ENCODE measurements around the gene ATP9B.

DNA sequence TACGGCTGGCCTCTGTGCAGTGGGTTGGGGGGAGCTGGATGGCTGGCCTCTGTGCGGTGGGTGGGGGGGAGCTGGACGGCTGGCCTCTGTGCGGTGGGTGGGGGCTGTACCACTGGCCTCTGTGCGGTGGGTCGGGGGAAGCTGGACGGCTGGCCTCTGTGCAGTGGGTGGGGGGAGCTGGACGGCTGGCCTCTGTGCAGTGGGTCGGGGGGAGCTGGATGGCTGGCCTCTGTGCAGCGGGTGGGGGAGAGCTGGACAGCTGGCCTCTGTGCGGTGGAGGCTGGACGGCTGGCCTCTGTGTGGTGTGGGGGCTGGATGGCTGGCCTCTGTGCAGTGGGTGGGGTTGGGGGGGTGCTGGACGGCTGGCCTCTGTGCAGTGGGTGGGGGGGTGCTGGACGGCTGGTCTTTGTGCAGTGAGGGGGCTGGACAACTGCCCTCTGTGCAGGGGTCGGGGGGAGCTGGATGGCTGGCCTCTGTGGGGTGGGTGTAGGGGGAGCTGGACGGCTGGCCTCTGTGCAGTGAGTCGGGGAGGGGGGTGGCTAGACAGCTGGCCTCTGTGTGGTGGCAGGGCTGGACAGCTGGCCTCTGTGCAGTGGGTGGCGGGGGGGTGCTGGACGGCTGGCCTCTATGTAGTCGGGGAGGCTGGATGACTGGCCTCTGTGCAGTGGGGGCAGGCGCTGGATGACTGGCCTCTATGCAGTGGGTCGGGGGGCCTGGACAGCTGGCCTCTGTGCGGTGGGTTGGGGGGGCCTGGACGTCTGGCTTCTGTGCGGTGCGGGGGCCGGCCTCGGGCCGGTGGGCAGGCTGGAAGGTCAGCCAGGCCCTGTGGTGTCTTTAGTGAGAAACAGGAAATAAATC lies 358.4 kb downstream of the ATP9B start:
- TF ChIP-seq, protein P1, sequence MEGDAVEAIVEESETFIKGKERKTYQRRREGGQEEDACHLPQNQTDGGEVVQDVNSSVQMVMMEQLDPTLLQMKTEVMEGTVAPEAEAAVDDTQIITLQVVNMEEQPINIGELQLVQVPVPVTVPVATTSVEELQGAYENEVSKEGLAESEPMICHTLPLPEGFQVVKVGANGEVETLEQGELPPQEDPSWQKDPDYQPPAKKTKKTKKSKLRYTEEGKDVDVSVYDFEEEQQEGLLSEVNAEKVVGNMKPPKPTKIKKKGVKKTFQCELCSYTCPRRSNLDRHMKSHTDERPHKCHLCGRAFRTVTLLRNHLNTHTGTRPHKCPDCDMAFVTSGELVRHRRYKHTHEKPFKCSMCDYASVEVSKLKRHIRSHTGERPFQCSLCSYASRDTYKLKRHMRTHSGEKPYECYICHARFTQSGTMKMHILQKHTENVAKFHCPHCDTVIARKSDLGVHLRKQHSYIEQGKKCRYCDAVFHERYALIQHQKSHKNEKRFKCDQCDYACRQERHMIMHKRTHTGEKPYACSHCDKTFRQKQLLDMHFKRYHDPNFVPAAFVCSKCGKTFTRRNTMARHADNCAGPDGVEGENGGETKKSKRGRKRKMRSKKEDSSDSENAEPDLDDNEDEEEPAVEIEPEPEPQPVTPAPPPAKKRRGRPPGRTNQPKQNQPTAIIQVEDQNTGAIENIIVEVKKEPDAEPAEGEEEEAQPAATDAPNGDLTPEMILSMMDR (IDR thresholded peaks at IDR 0.05), result no peak
- no peak for TF ChIP-seq ZFX (IDR thresholded peaks at IDR 0.05; ENCODE audit: borderline replicate concordance)
